Measurements from ENCODE around the gene SLC10A6.
A peak's percentile ranks its signal among the peaks of the same experiment; 100 is the strongest.

DNA sequence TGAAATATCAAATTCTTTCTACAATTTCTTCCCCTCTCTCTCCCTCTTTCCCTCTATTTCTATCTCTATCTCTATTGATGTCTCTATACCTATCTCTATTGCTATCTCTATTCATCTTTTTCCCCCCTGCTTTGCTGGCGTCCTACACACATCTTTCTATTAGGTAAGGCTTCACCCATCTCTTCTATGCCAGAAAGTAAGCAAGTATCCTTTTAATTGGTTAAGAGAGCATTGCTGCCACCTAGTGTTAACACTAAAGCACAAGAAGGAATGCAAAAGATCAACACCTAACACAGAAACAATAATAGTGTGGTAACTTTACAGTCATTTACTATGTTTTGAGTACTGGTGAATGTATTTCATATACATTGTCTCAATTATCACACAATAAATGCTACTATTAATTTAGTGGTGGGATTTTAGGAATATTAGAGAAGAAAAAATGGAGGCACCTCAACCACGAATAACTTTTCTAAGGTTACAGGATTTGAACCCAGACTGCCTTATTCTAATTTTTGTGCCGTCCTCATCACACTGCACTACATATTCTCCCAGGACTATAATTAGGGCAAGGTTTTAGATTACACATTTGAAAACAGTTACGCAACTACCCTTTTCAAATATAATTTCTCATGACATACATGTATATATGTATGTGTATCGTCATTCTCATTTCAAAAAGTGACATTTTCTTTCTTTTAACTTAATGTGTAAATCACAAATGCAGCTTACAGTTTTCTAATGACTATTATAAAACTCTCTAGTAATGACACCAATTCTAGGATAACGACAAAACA is 46.7 kb upstream of the SLC10A6 start:
- TF ChIP-seq CTCF (conservative IDR thresholded peaks at IDR 0.05; ENCODE audit: low read length), result peak; percentile 96
- TF ChIP-seq EZH2phosphoT487 (IDR thresholded peaks at IDR 0.05; ENCODE audit: borderline replicate concordance, low read depth, low read length), result no peak

Data from OCI-LY7 (cell line).